Stomach (tissue), 9 donors: ENCODE results near the gene MSH6. TPM values are rescaled to one million over a fixed set of nuclear protein-coding genes. Genes with fewer than 3 reads are reported as not detected.
"Not testable (repeated sequence)": the region's sequence is repeated elsewhere in the genome, so short reads cannot be mapped to it uniquely, and the experiment has no call there.

Experiments
- DNase-seq, 2 donors: peaks; one replicate each; pipeline versions ENCODE4 v3.0.0 to v3.0.0-alpha.2; 2013 to 2019
- H3K27ac ChIP-seq, 5 donors: fragments of 200-600 bp in 4 of 5; sonication (generic) in 4 of 5; one replicate each; pipeline ENCODE4 v1.5.1; 2013 to 2019; ENCODE audit warnings: mild to moderate bottlenecking in 1 of 5, moderate library complexity in 1 of 5
- H3K27me3 ChIP-seq, 3 donors: fragments of 200-600 bp; sonication (generic); one replicate each; pipeline ENCODE4 v1.5.1; 2017 to 2019; ENCODE audit warnings: mixed run types in 1 of 3
- H3K36me3 ChIP-seq, 4 donors: fragments of 200-600 bp; sonication (generic); 1 replicate in 3 of 4; 2 replicates in 1 of 4; pipeline ENCODE4 v1.5.1; 2016 to 2019
- H3K4me1 ChIP-seq, 4 donors: fragments of 200-600 bp; sonication (generic); one replicate each; pipeline ENCODE4 v1.5.1; 2016 to 2019
- H3K4me3 ChIP-seq, 4 donors: fragments of 200-600 bp; sonication (generic) in 3 of 4; one replicate each; pipeline ENCODE4 v1.5.1; 2016 to 2019; ENCODE audit warnings: mild to moderate bottlenecking in 1 of 4
- H3K9me3 ChIP-seq, 4 donors: fragments of 200-600 bp; sonication (generic); one replicate each; pipeline ENCODE4 v1.5.1; 2016 to 2019
- CTCF ChIP-seq, 7 experiments: fragments of 450-650 bp in 4 of 7; fragments of 200-600 bp in 3 of 7; sonication (generic) in 3 of 7; IDR thresholded peaks; one replicate each; pipeline ENCODE4 v1.5.1; 2016 to 2019; ENCODE audit warnings: antibody characterized with exemption in 7 of 7, control low read depth in 2 of 7, mild to moderate bottlenecking in 1 of 7
- EP300 ChIP-seq: sonication (generic); formaldehyde crosslinking; IDR thresholded peaks from one replicate; pipeline ENCODE4 v1.6.1; 2017; ENCODE audit warnings: antibody characterized with exemption
- POLR2A ChIP-seq, 4 donors: fragments of 450-650 bp; IDR thresholded peaks; one replicate each; pipeline ENCODE4 v1.6.1; 2016; ENCODE audit warnings: antibody characterized with exemption in 4 of 4, control low read depth in 2 of 4, mild to moderate bottlenecking in 1 of 4, moderate library complexity in 1 of 4
- POLR2AphosphoS5 ChIP-seq, 3 donors: sonication (generic); formaldehyde crosslinking; IDR thresholded peaks; one replicate each; pipeline ENCODE4 v1.6.1; 2016; ENCODE audit warnings: antibody characterized with exemption in 3 of 3
- WGBS, 5 donors: extraction: QIAGEN DNeasy Blood & Tissue Kit in 3 of 5; methylation state at CpG; one replicate each; pipeline versions ENCODE4 v1.1.5 to v1.1.7; 2013 to 2018; 5-methylcytosine and 5-hydroxymethylcytosine counted together
- intact Hi-C: fragments of 100-400 bp; cut with DNase I; formaldehyde crosslinking; loops from one replicate; pipeline ENCODE4 v1.15.1; 2023; ENCODE audit warnings: low total_unique reads
- polyA plus RNA-seq, 3 donors: library from polyadenylated mRNA; stranded (reverse); fragments of 200-250 nt; gene quantifications; one replicate each; pipeline ENCODE4 v1.2.3, GENCODE V29; 2013
- total RNA-seq, 5 donors: library from RNA; depleted of rRNA; stranded (reverse); fragments of >200 nt; gene quantifications; one replicate each; pipeline versions ENCODE4 v1.1.0 to v1.2.3, GENCODE V29; 2014 to 2016
- donor health status: healthy with polysubstance abuse.
- donor health status: Bipolar disorder and iron deficiency.
- donor health status: healthy.

The MSH6 gene
- total and polyA plus RNA-seq, 8 donors = 5.7 to 45.7 (median 9.1) TPM

- peaks cover 5 to 39% (median 14%) of the 10 kb centered on the region in 4 donors for H3K4me1 ChIP-seq
- H3K27me3 ChIP-seq = no peaks in the 10 kb centered on the region
- peaks cover 0 to 13% (median 12%) of the 10 kb centered on the region in 4 donors for H3K36me3 ChIP-seq
- intact Hi-C loops = no loop called here
- DNase-seq = no peak
- H3K4me3 ChIP-seq = no peak overlapping the region
- H3K9me3 ChIP-seq = no peaks in the 10 kb centered on the region
- WGBS, 5 donors = 96 to 100% (median 100%) methylated on average over 1 of the region's 1 CpG
- TF ChIP-seq CTCF (IDR thresholded peaks at IDR 0.05) = no peak
- no peak for TF ChIP-seq POLR2AphosphoS5 (IDR thresholded peaks at IDR 0.05)
- no peak for TF ChIP-seq POLR2A (IDR thresholded peaks at IDR 0.05)
- TF ChIP-seq EP300 = no peak
- no peak overlapping the region for H3K27ac ChIP-seq
Measured at GRCh38 chr2:47843407-47843806, 60.5 kb downstream of the MSH6 start.

GRCh38 chr2:47844162-47844561 is 61.2 kb downstream of the MSH6 start:
- 86 to 88% (median 87%) methylated on average over 2 of the region's 2 CpGs for WGBS, 5 donors
- peaks cover 5 to 42% (median 14%) of the 10 kb centered on the region in 4 donors for H3K4me1 ChIP-seq
- no peak overlapping the region for H3K4me3 ChIP-seq
- H3K36me3 ChIP-seq = peaks cover 0 to 5% (median 4%) of the 10 kb centered on the region in 4 donors
- no peaks in the 10 kb centered on the region for H3K27me3 ChIP-seq
- H3K27ac ChIP-seq = no peak overlapping the region
- intact Hi-C loops = no loop called here
- DNase-seq = no peak
- TF ChIP-seq POLR2A (IDR thresholded peaks at IDR 0.05) (no peak), CTCF (IDR thresholded peaks at IDR 0.05) (no peak), EP300 (no peak), POLR2AphosphoS5 (IDR thresholded peaks at IDR 0.05) (no peak)
- H3K9me3 ChIP-seq = no peaks in the 10 kb centered on the region

- Histone ChIP-seq H3K36me3 (no peaks in the 10 kb centered on the region), H3K27ac (no peak overlapping the region), H3K4me1 (peaks cover 4 to 56% (median 18%) of the 10 kb centered on the region in 4 donors), H3K4me3 (no peak overlapping the region), H3K9me3 (no peaks in the 10 kb centered on the region), H3K27me3 (no peaks in the 10 kb centered on the region)
- WGBS, 5 donors = 65 to 84% (median 78%) methylated on average over 2 of the region's 2 CpGs
- intact Hi-C loops = no loop called here
- DNase-seq = no peak
- no peak for TF ChIP-seq CTCF (IDR thresholded peaks at IDR 0.05)
- TF ChIP-seq POLR2A (IDR thresholded peaks at IDR 0.05) = no peak
Measured at GRCh38 chr2:47849368-47849767, 66.4 kb downstream of the MSH6 start.

- intact Hi-C loops = loop anchor here (10.0 kb wide), 1 partner anchor 575 kb away; no protein-coding TSS in a partner anchor
- no peaks in the 10 kb centered on the region for H3K36me3 ChIP-seq
- DNase-seq = no peak
- no peaks in the 10 kb centered on the region for H3K27me3 ChIP-seq
- no peaks in the 10 kb centered on the region for H3K9me3 ChIP-seq
- no peak overlapping the region for H3K4me3 ChIP-seq
- TF ChIP-seq POLR2A (IDR thresholded peaks at IDR 0.05) (no peak), POLR2AphosphoS5 (IDR thresholded peaks at IDR 0.05) (no peak), CTCF (IDR thresholded peaks at IDR 0.05) (no peak)
- H3K4me1 ChIP-seq = peaks cover 0 to 52% (median 17%) of the 10 kb centered on the region in 4 donors
- WGBS, 5 donors = 67 to 82% (median 74%) methylated on average over 1 of the region's 1 CpG
- H3K27ac ChIP-seq = no peak overlapping the region
Measured at GRCh38 chr2:47850198-47850597, 67.3 kb downstream of the MSH6 start.

- H3K9me3 ChIP-seq, H3K27ac ChIP-seq, H3K36me3 ChIP-seq, H3K4me3 ChIP-seq, H3K27me3 ChIP-seq, DNase-seq: not testable (repeated sequence)
- WGBS, 5 donors = 86 to 90% (median 89%) methylated on average over 8 of the region's 8 CpGs
- peaks cover 4 to 69% (median 29%) of the 10 kb centered on the region in 4 donors for H3K4me1 ChIP-seq
- intact Hi-C loops = loop anchor here (10.0 kb wide), 1 partner anchor 572 kb away; no protein-coding TSS in a partner anchor
Measured at GRCh38 chr2:47853067-47853777, 70.3 kb downstream of the MSH6 start.
